ENCODE measurements around the gene F2RL3. TPM values are rescaled to one million over a fixed set of nuclear protein-coding genes. Genes with fewer than 3 reads are reported as not detected.
A peak's percentile ranks its signal among the peaks of the same experiment; 100 is the strongest.

F2RL3 gene
- total and polyA plus RNA-seq, 9 of the 15 experiments (the other 6 are each of a cell fraction or from before 2014, with no cell fraction given), result 1.4 to 27.6 (median 11.9) TPM

GRCh38 chr19:16888629-16889365 is at the start of gene F2RL3 (continued):
- TF ChIP-seq TCFL5 (CRISPR knock-in tag; conservative IDR thresholded peaks at IDR 0.05), result no peak
- TF ChIP-seq, protein P1, sequence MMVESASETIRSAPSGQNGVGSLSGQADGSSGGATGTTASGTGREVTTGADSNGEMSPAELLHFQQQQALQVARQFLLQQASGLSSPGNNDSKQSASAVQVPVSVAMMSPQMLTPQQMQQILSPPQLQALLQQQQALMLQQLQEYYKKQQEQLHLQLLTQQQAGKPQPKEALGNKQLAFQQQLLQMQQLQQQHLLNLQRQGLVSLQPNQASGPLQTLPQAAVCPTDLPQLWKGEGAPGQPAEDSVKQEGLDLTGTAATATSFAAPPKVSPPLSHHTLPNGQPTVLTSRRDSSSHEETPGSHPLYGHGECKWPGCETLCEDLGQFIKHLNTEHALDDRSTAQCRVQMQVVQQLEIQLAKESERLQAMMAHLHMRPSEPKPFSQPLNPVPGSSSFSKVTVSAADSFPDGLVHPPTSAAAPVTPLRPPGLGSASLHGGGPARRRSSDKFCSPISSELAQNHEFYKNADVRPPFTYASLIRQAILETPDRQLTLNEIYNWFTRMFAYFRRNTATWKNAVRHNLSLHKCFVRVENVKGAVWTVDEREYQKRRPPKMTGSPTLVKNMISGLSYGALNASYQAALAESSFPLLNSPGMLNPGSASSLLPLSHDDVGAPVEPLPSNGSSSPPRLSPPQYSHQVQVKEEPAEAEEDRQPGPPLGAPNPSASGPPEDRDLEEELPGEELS (CRISPR knock-in tag; IDR thresholded peaks at IDR 0.05; ENCODE audit: borderline replicate concordance), result no peak
- 0 out of 2 replicates have a peak, but pooled peaks have one; percentile 70 for TF ChIP-seq CAMTA2 (CRISPR knock-in tag; conservative IDR thresholded peaks at IDR 0.05)
- TF ChIP-seq LARP7 (IDR thresholded peaks at IDR 0.05), result no peak
- TF ChIP-seq DMBX1 (CRISPR knock-in tag; IDR thresholded peaks at IDR 0.05; ENCODE audit: borderline replicate concordance), result peak; percentile 88
- TF ChIP-seq NR4A1 (CRISPR knock-in tag; IDR thresholded peaks at IDR 0.05), result no peak
- TF ChIP-seq NR4A1 (tag; IDR thresholded peaks at IDR 0.05), result no peak
- TF ChIP-seq, protein P2, sequence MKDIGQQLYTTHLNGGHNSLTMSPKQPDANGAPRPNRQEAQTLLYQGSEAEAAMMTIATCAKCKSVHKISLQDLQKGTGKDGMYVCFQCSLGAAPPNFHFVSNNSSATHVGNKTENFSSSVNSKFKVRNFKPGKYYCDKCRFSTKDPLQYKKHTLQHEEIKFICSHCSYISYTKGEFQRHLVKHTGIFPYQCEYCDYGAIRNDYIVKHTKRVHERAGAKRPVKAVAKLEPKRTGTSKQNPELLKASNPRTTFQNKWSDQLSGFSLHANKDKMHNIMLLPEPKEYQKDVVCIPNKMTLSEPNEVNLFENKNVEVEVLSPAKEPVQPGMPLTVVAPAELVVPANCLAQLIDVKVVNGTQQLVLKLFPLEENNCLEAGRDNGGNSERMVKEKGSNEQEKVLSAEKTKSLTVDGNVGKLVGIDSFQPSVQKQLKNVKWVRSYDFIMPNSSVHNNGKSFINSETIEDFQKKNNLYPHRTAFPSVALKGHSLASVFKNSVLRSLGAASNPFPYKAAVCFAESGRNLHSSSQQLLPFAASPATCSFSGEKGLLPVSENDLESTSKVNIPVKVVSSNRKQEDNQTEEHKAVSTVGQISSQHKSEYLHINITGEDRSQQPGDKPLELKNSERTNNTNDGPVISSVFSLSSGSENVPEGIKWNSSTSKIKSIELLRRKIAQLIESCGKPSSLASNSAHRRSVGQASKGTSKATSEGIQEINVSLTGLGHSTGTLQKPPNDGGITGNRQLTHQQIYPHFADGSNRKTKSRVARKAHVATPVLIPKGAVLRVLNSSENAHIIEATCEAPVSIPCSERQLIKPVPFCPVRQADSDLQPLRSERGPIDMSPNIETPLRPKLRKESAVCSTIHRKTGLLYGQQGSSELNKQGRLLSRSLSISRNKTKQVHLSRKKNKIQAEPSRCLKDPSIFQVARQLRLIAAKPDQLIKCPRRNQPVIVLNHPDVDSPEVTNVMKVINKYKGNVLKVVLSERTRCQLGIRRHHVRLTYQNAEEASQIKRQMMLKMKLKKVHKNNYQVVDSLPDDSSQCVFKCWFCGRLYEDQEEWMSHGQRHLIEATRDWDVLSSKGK (CRISPR knock-in tag; IDR thresholded peaks at IDR 0.05), result no peak
- TF ChIP-seq EZH2 (IDR thresholded peaks at IDR 0.05; ENCODE audit: borderline replicate concordance, low read depth, low read length), result no peak
- TF ChIP-seq, protein P3, sequence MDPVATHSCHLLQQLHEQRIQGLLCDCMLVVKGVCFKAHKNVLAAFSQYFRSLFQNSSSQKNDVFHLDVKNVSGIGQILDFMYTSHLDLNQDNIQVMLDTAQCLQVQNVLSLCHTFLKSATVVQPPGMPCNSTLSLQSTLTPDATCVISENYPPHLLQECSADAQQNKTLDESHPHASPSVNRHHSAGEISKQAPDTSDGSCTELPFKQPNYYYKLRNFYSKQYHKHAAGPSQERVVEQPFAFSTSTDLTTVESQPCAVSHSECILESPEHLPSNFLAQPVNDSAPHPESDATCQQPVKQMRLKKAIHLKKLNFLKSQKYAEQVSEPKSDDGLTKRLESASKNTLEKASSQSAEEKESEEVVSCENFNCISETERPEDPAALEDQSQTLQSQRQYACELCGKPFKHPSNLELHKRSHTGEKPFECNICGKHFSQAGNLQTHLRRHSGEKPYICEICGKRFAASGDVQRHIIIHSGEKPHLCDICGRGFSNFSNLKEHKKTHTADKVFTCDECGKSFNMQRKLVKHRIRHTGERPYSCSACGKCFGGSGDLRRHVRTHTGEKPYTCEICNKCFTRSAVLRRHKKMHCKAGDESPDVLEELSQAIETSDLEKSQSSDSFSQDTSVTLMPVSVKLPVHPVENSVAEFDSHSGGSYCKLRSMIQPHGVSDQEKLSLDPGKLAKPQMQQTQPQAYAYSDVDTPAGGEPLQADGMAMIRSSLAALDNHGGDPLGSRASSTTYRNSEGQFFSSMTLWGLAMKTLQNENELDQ (CRISPR knock-in tag; IDR thresholded peaks at IDR 0.05; ENCODE audit: borderline replicate concordance), result no peak
- TF ChIP-seq ZC3H11A (IDR thresholded peaks at IDR 0.05; ENCODE audit: low read depth, low read length), result no peak
- no peak for TF ChIP-seq ZMIZ1 (IDR thresholded peaks at IDR 0.05; ENCODE audit: low read depth in 2 of 2, low read length in 2 of 2)
- no peak for TF ChIP-seq ZNF668 (CRISPR knock-in tag; IDR thresholded peaks at IDR 0.05)
- no peak for TF ChIP-seq SMAD3 (CRISPR knock-in tag; conservative IDR thresholded peaks at IDR 0.05)
- no peak for TF ChIP-seq HSF4 (CRISPR knock-in tag; IDR thresholded peaks at IDR 0.05; ENCODE audit: borderline replicate concordance)
- TF ChIP-seq SAFB (IDR thresholded peaks at IDR 0.05; ENCODE audit: borderline replicate concordance, low read depth, low read length), result peak; percentile 62; the same call in 1 of the 2 replicates
